ENCODE data around the gene LRRN3.

The LRRN3 gene

GRCh38 chr7:111080495-111081105 lies 10.3 kb upstream of the LRRN3 start:
- DNase-seq, result no peak

GRCh38 chr7:111081546-111082267 lies 9.2 kb upstream of the LRRN3 start:
- no peak for DNase-seq

DNA sequence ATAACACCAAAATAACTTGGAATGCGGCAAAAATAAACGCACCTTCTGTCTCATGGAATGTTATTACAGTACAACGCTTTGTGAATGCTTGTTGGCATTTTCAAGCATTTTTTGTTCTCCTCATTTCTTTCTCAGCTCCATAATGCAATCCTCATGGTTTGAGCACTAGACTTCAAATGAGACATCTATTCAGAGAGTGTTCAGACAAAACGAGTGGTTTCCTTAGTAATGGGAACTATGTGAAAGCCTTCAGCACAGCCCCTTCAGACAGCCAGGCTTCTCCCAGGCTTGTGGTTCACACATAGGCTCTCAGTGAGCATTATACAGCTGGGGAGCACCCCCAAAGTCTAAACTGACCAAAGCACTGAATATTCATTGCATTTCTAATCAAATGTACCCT lies 8.6 kb upstream of the LRRN3 start:
- DNase-seq, result peak; percentile 83

GRCh38 chr7:111083413-111083812 lies 7.5 kb upstream of the LRRN3 start:
- peak; percentile 84 for DNase-seq

DNA sequence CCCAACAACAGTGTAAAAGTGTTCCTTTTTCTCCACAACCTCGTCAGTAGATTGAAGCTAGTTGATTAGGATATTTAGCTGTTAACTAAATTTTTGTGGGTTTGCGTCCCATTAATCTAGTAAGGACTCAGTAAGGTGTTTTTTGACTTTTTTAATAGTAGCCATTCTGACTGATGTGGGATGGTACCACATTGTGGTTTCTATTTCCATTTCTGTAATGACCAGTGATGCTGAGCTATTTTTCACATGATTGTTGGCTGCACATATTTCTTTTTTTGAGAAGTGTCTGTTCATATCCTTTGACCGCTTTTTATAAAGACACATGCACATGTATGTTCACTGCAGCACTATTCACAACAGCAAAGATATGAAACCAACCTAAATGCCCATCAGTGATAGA lies 5.6 kb upstream of the LRRN3 start:
- DNase-seq, result no peak

GRCh38 chr7:111086532-111086931 lies 4.4 kb upstream of the LRRN3 start:
- DNase-seq, result peak; percentile 25

DNA sequence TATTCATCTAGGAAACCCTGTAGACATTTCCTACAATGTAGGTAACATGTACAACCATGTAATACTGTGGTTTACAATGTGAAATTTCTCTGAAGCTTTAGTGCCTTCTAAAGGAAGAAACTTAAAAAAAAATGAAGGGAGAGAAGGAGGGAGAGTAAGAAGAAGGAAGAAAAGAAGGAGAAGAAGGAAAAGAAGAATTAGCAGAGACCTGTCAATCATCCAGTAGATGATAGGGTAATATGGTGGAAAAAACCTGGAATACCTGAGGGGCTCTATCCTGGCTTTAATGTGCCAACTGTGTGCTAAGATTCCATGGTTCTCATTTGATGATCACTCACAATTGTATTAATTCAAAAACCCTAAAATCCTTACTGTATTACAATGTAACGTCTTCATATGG lies 2.6 kb upstream of the LRRN3 start:
- DNase-seq, result no peak

GRCh38 chr7:111089822-111090426 lies 1.0 kb upstream of the LRRN3 start:
- peak; percentile 55 for DNase-seq

- no peak for DNase-seq
These were observed 849 bp downstream of the LRRN3 start for GRCh38 chr7:111091593-111092358.

DNA sequence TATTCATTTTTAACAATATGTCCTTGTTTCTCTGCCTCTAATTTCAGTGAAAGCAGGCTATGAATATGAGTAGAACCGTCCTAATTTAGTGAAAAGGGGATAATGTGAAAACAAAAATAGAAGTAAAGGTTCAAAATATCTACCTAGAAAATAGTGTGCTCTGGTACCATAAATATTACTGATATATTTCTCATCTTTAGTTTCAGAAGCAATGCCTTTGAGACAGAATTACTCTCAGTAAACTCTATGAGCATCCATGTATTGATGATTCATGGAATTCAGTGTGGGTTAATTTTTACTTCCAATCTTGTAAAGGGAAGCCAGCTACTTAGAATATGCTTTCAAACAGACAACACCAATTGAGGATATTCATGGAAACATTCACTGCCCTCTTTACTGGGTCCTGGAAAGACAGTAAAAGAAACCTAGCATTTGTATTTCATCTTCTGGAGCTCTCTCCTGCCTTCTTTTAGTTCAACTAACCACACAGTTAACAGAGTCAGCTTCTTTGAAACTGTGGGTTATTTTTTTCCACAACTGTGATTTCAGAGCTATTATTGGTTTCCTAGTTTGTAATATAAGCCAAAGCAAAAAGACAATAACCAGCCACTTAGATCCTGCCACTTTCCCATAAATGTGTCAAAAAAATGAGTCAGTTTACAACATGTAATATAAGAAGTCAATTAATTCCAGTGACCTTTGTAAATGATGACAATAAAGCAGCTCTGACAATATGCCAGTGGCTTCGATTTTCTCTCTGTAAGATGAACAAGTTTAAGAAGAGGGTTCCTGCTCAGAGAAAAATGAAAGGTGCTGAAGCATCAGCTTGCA lies 1.7 kb downstream of the LRRN3 start:
- DNase-seq, result no peak

- no peak for DNase-seq
These were observed 2.6 kb downstream of the LRRN3 start for GRCh38 chr7:111093496-111093895.

DNA sequence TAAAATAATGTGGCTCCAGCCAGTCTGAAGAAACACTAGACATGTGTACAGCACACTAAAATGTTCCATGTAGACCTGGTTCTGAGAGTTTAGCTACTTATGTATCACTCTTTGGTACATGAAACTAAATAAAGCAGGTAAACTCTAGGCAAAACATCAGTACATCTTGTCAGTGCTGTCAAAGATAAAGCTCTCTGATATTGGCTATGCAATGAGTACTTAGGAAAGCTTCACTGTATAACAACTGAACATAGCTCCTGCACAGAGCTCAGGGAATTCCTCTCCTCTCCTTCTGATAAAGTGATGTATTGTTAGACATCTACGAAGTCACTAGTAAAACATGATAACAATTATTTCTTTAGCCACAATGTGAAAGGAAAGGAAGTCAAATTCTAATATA lies 3.5 kb downstream of the LRRN3 start:
- DNase-seq, result no peak

DNA sequence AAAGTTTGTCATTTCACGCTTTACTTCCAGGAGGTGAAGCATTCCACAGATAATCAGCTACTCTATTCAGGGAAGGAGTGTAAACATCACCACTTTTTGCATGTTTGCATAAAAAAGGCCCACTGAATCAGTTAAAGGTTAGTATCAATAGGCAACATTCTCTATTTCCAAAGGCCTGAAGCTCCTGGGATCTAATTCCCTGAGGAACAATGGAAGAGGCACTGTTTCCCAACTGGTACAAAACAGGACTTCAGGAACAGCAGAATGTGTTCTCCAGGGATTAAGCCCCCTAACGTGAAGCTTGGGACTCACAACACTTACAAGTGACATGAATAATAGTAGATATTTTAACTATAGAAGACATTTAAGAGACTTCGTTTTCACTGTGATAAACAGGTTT lies 6.1 kb downstream of the LRRN3 start:
- no peak for DNase-seq

DNA sequence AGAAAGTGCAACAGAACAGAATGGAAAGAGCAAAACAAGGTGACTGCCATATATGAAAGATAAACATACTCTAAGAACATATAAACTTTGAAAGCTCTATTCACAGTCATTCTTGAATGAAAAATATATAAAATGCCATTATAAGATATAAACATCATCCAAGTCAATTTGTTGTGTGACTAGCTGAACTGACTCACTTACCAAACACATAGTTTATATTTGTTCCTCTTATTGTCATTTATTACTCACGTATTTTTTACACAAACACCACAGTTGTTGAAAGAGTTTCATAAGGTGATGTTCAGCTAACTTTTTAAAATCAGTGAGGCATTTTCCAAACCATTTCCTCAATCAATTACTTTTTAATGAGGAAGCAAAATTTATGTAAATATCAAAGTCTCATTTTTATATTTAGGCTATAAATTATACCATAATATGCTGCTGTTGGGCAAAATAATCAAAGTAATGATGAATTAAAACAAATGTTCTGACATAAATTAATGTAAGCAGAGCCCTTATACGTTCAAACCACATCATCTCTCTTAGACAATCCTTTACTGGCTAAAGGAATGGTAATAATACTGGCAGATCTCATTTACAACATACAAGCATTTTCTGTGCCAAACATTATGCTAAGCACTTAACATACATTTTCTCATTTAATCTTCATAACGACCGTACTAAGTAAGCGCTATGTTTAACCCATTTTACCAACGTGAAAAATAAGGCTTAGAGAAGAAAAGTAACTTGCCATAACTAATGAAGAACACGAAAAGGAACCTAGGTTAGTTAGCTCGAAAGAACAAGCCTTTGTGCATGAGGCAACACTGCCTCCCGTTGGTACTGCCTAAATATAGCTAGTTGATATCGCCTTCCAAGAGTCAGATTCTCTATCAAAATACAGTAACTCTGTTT lies 7.3 kb downstream of the LRRN3 start:
- peak; percentile 46 for DNase-seq

DNA sequence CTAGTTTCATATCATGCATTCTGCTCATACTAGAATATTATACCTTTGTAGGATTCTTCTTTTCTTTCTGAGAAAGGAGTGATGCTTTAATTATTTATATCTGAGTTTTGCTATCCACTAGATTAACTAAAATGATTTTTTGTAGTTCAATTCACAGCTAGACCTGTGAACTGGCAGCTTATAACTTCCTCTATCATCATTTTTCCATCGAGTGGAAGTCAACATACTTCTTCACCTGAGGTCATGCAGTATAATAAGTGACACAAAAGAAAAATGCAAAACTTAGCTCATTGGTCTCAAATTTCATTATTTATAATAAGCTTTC lies 8.0 kb downstream of the LRRN3 start:
- DNase-seq, result no peak

DNA sequence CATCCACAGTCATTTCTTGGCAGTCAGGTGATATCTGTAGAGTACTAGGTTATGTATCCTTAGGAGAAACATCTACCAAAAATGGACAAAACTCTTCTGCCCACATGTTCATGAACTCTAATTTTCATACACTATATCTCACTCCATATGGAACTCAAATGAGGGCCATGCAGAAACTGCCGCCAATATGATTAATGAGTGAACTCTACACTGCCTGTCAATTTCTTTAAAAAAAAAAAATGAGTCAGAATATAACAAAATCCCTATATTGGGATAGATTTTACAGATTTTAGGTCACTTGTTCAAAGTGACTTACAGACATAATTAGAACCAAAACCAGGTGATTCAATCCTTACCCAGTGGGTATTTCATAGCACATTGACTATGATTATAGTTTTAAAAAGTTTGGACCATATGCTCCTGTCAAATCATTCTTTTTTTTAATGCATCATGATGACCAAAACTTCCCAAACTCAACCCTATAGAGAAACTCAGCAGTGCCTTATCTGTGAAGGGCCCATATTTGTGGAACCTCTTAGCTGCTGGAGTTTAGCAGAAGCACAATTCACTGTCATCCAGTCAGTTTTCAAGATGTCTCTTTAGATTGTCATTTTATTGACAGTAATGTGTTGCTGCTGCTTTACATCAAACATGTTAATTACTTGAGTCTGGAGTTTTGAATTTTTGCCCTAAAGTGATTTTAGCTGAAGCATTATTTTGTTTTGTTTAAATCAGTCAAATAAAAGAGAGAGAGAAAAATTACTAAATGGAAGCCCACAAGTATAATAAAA lies 11.1 kb downstream of the LRRN3 start:
- no peak for DNase-seq

GRCh38 chr7:111103136-111103535 lies 12.2 kb downstream of the LRRN3 start:
- DNase-seq, result no peak

GRCh38 chr7:111103678-111104274 lies 12.8 kb downstream of the LRRN3 start:
- no peak for DNase-seq

- no peak for DNase-seq
These were observed 13.8 kb downstream of the LRRN3 start for GRCh38 chr7:111104710-111105109.

DNA sequence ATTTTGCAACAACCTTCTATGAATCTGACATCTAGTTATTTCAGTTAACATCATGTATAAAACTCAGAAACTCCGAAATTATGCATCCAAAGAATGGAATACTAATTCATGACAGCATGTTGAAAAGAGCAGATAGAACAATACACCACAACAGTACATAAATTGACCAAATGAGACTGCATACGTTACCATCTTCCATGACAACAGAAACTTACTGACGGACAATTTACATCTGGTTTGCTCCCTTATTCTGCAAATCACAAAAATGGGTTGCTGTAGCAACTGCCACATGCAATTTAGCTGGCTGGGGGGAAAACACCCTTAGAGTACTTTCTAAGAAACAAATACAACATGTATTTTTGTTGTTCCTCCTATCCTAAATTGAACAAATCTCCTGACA lies 14.3 kb downstream of the LRRN3 start:
- DNase-seq, result no peak
